ENCODE measurements around the gene INTS15.

GRCh38 chr7:6567886-6568285 is 21.9 kb upstream of the INTS15 start:
- TF ChIP-seq, protein P1, sequence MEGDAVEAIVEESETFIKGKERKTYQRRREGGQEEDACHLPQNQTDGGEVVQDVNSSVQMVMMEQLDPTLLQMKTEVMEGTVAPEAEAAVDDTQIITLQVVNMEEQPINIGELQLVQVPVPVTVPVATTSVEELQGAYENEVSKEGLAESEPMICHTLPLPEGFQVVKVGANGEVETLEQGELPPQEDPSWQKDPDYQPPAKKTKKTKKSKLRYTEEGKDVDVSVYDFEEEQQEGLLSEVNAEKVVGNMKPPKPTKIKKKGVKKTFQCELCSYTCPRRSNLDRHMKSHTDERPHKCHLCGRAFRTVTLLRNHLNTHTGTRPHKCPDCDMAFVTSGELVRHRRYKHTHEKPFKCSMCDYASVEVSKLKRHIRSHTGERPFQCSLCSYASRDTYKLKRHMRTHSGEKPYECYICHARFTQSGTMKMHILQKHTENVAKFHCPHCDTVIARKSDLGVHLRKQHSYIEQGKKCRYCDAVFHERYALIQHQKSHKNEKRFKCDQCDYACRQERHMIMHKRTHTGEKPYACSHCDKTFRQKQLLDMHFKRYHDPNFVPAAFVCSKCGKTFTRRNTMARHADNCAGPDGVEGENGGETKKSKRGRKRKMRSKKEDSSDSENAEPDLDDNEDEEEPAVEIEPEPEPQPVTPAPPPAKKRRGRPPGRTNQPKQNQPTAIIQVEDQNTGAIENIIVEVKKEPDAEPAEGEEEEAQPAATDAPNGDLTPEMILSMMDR (IDR thresholded peaks at IDR 0.05; ENCODE audit: insufficient read depth, low read depth, low read length), result no peak
- TF ChIP-seq EZH2 (IDR thresholded peaks at IDR 0.05; ENCODE audit: insufficient read depth, low read length), result no peak

Measured in astrocyte (in vitro differentiated cells and primary cell).